Activated CD4-positive, alpha-beta memory T cell treated with anti-CD3 and anti-CD28 coated beads for 36 hours (primary cell): ENCODE results near the gene CAP1. TPM values are rescaled to one million over a fixed set of nuclear protein-coding genes. Genes with fewer than 3 reads are reported as not detected.
"Not testable (repeated sequence)": the region's sequence is repeated elsewhere in the genome, so short reads cannot be mapped to it uniquely, and the experiment has no call there.

Experiments
- CTCF ChIA-PET: fragments of 350-600 bp; sonication (Branson Sonifier 250); formaldehyde crosslinking; loops from one replicate; lab custom pipeline; 2021; ENCODE audit warnings: antibody characterized with exemption, inconsistent platforms; lab: Charles Lee
- POLR2A ChIA-PET: fragments of 350-600 bp; sonication (Branson Sonifier 250); formaldehyde crosslinking; loops from one replicate; lab custom pipeline; 2021; ENCODE audit warnings: antibody characterized with exemption; lab: Charles Lee
- DNase-seq: peaks from one replicate; pipeline ENCODE4 v3.0.0-alpha.2; 2020
- H3K27ac Mint-ChIP-seq: one replicate; pipeline ENCODE4 v1.8.0; 2021; ENCODE audit warnings: mixed read lengths
- H3K27me3 Mint-ChIP-seq: one replicate; pipeline ENCODE4 v1.8.0; 2021; ENCODE audit warnings: mixed read lengths
- H3K36me3 Mint-ChIP-seq: one replicate; pipeline ENCODE4 v1.8.0; 2021; ENCODE audit warnings: mixed read lengths
- H3K4me1 Mint-ChIP-seq: one replicate; pipeline ENCODE4 v1.8.0; 2021; ENCODE audit warnings: low read depth, mixed read lengths
- H3K4me3 Mint-ChIP-seq: one replicate; pipeline ENCODE4 v1.8.0; 2021; ENCODE audit warnings: mild to moderate bottlenecking, mixed read lengths
- H3K9me3 Mint-ChIP-seq: one replicate; pipeline ENCODE4 v1.8.0; 2021; ENCODE audit warnings: mixed read lengths
- intact Hi-C: fragments of 100-400 bp; cut with micrococcal nuclease; formaldehyde crosslinking; loops from one replicate; pipeline ENCODE4 v1.15.1; 2023
- total RNA-seq, 2 experiments: library from RNA; stranded (reverse); gene quantifications; one replicate each; pipeline ENCODE4 v1.2.3, GENCODE V29; 2021

Gene CAP1
- total RNA-seq, result 100 to 1,000 TPM; 616 to 633 TPM

- H3K4me1 Mint-ChIP-seq, result peaks cover 54% of the 10 kb centered on the region
- peak within 1 kb of the TSS; percentile 98 for H3K27ac Mint-ChIP-seq
- POLR2A ChIA-PET, result interaction anchor here (0.8 to 4.1 kb wide), 8 partner anchors 10 to 465 kb away, joined by 3 to 27 read pairs (median 5); partner anchors contain the start of gene ZMPSTE24
- CTCF ChIA-PET, result interaction anchor here (1.3 to 1.8 kb wide), 2 partner anchors 18 to 121 kb away, joined by 4 to 9 read pairs; no protein-coding TSS in a partner anchor
- DNase-seq, result peak; percentile 100
- intact Hi-C loops, result loop anchor here (1.0 to 5.0 kb wide), 8 partner anchors 9 to 652 kb away; partner anchors contain the start of genes MFSD2A, RLF and ZMPSTE24
- H3K4me3 Mint-ChIP-seq, result peak within 1 kb of the TSS; percentile 92
- H3K36me3 Mint-ChIP-seq, result peaks cover 36% of the 10 kb centered on the region
- no peaks in the 10 kb centered on the region for H3K9me3 Mint-ChIP-seq
- H3K27me3 Mint-ChIP-seq, result no peaks in the 10 kb centered on the region
Measured at GRCh38 chr1:40040511-40041465, at the start of gene CAP1. CAP1 (plus strand) TSS chr1:40040729; CDS start chr1:40059347, 18,618 bp downstream.

- peaks cover 9% of the 10 kb centered on the region for H3K4me1 Mint-ChIP-seq
- H3K36me3 Mint-ChIP-seq, result no peaks in the 10 kb centered on the region
- CTCF ChIA-PET, result interaction anchor here (1.0 to 2.4 kb wide), 2 partner anchors 18 to 73 kb away, joined by 3 to 8 read pairs; no protein-coding TSS in a partner anchor
- no peak overlapping the region for H3K27ac Mint-ChIP-seq
- no peak for DNase-seq
- no peak overlapping the region for H3K4me3 Mint-ChIP-seq
- H3K27me3 Mint-ChIP-seq, result no peaks in the 10 kb centered on the region
- H3K9me3 Mint-ChIP-seq, result no peaks in the 10 kb centered on the region
- POLR2A ChIA-PET, result no interaction called here
- intact Hi-C loops, result no loop called here
Measured at GRCh38 chr1:39992234-39992633, 48.3 kb upstream of the CAP1 start.

- ChIA-PET CTCF (interaction anchor here (0.7 to 2.4 kb wide), 2 partner anchors 19 to 25 kb away, joined by 3 to 8 read pairs; no protein-coding TSS in a partner anchor), POLR2A (no interaction called here)
- intact Hi-C loops, result no loop called here
- Mint-ChIP-seq H3K36me3 (no peaks in the 10 kb centered on the region), H3K4me3 (no peak overlapping the region), H3K4me1 (peaks cover 9% of the 10 kb centered on the region), H3K9me3 (no peaks in the 10 kb centered on the region), H3K27me3 (no peaks in the 10 kb centered on the region), H3K27ac (no peak overlapping the region)
- no peak for DNase-seq
Measured at GRCh38 chr1:39992888-39993287, 47.6 kb upstream of the CAP1 start.

GRCh38 chr1:39995973-39996393, 44.5 kb upstream of the CAP1 start:
- peaks cover 9% of the 10 kb centered on the region for H3K4me1 Mint-ChIP-seq
- H3K27me3 Mint-ChIP-seq, result no peaks in the 10 kb centered on the region
- H3K36me3 Mint-ChIP-seq, result no peaks in the 10 kb centered on the region
- intact Hi-C loops, result no loop called here
- H3K4me3 Mint-ChIP-seq, result no peak overlapping the region
- ChIA-PET POLR2A (no interaction called here), CTCF (interaction anchor here (1.3 to 2.0 kb wide), 3 partner anchors 22 to 76 kb away, joined by 4 to 5 read pairs (median 5); no protein-coding TSS in a partner anchor)
- DNase-seq, result no peak
- H3K9me3 Mint-ChIP-seq, result no peaks in the 10 kb centered on the region
- no peak overlapping the region for H3K27ac Mint-ChIP-seq

- Mint-ChIP-seq H3K4me3 (no peak overlapping the region), H3K9me3 (no peaks in the 10 kb centered on the region), H3K4me1 (peaks cover 9% of the 10 kb centered on the region), H3K27ac (no peak overlapping the region), H3K36me3 (no peaks in the 10 kb centered on the region), H3K27me3 (no peaks in the 10 kb centered on the region)
- ChIA-PET POLR2A (no interaction called here), CTCF (interaction anchor here (0.6 to 1.6 kb wide), 3 partner anchors 36 to 77 kb away, joined by 3 to 5 read pairs (median 4); no protein-coding TSS in a partner anchor)
- DNase-seq, result no peak
- intact Hi-C loops, result no loop called here
Measured at GRCh38 chr1:39996396-39997004, 44.0 kb upstream of the CAP1 start.

- POLR2A ChIA-PET, result interaction anchor here (0.6 kb wide), 1 partner anchor 283 kb away, joined by 3 read pairs; no protein-coding TSS in a partner anchor
- Mint-ChIP-seq H3K27ac (no peak overlapping the region), H3K4me3 (no peak overlapping the region)
Measured at GRCh38 chr1:40001456-40001855, 39.1 kb upstream of the CAP1 start.

GRCh38 chr1:40003156-40004093, 37.1 kb upstream of the CAP1 start:
- Mint-ChIP-seq H3K27ac (no peak overlapping the region), H3K36me3 (no peaks in the 10 kb centered on the region), H3K27me3 (no peaks in the 10 kb centered on the region), H3K9me3 (no peaks in the 10 kb centered on the region), H3K4me3 (no peak overlapping the region), H3K4me1 (peaks cover 4% of the 10 kb centered on the region)
- intact Hi-C loops, result no loop called here
- POLR2A ChIA-PET, result no interaction called here
- CTCF ChIA-PET, result interaction anchor here (1.6 kb wide), 1 partner anchor 186 kb away, joined by 3 read pairs; no protein-coding TSS in a partner anchor
- no peak for DNase-seq

More at GRCh38 chr1:40001456-40001855, 39.1 kb upstream of the CAP1 start:
- no peaks in the 10 kb centered on the region for H3K9me3 Mint-ChIP-seq
- no peak for DNase-seq
- intact Hi-C loops, result no loop called here
- no peaks in the 10 kb centered on the region for H3K36me3 Mint-ChIP-seq
- H3K27me3 Mint-ChIP-seq, result no peaks in the 10 kb centered on the region
- peaks cover 4% of the 10 kb centered on the region for H3K4me1 Mint-ChIP-seq
- CTCF ChIA-PET, result interaction anchor here (0.7 to 2.1 kb wide), 3 partner anchors 31 to 632 kb away, joined by 4 to 6 read pairs (median 4); no protein-coding TSS in a partner anchor

GRCh38 chr1:40004857-40005256, 35.7 kb upstream of the CAP1 start:
- no peak overlapping the region for H3K27ac Mint-ChIP-seq
- POLR2A ChIA-PET, result no interaction called here
- intact Hi-C loops, result no loop called here
- H3K27me3 Mint-ChIP-seq, result no peaks in the 10 kb centered on the region
- no peaks in the 10 kb centered on the region for H3K36me3 Mint-ChIP-seq
- H3K9me3 Mint-ChIP-seq, result no peaks in the 10 kb centered on the region
- H3K4me3 Mint-ChIP-seq, result no peak overlapping the region
- peaks cover 4% of the 10 kb centered on the region for H3K4me1 Mint-ChIP-seq
- CTCF ChIA-PET, result no interaction called here
- no peak for DNase-seq

- intact Hi-C loops, DNase-seq, H3K4me3 Mint-ChIP-seq, H3K4me1 Mint-ChIP-seq, POLR2A ChIA-PET, H3K9me3 Mint-ChIP-seq, H3K36me3 Mint-ChIP-seq, CTCF ChIA-PET, H3K27ac Mint-ChIP-seq, H3K27me3 Mint-ChIP-seq: not testable (repeated sequence)
Measured at GRCh38 chr1:40007481-40008034, 33.0 kb upstream of the CAP1 start.

- Mint-ChIP-seq H3K27ac (no peak overlapping the region), H3K9me3 (peaks cover 5% of the 10 kb centered on the region), H3K36me3 (no peaks in the 10 kb centered on the region), H3K4me3 (no peak overlapping the region), H3K4me1 (peaks cover 22% of the 10 kb centered on the region), H3K27me3 (no peaks in the 10 kb centered on the region)
- ChIA-PET POLR2A (no interaction called here), CTCF (no interaction called here)
- DNase-seq, result no peak
- intact Hi-C loops, result no loop called here
Measured at GRCh38 chr1:40011198-40011597, 29.3 kb upstream of the CAP1 start.
